GM21528 (cell line): Measurements from ENCODE around the gene STRA6.

Source experiments
- ATAC-seq: cut with Tn5 transposase; IDR thresholded peaks from one replicate; pipeline ENCODE4 v1.9.1; 2021; ENCODE audit warnings: mild to moderate bottlenecking, moderate library complexity; ENCODE audit not compliant: unreplicated experiment, low FRiP score

The STRA6 gene

GRCh38 chr15:74227968-74228722 lies 25.6 kb upstream of the STRA6 start:
- no peak for ATAC-seq

GRCh38 chr15:74226761-74227540 lies 24.4 kb upstream of the STRA6 start:
- ATAC-seq = no peak

GRCh38 chr15:74225928-74226327 lies 23.3 kb upstream of the STRA6 start:
- ATAC-seq = no peak

- no peak for ATAC-seq
Observed at GRCh38 chr15:74222240-74223119, 19.9 kb upstream of the STRA6 start.

- ATAC-seq = no peak
Observed at GRCh38 chr15:74221399-74222239, 19.0 kb upstream of the STRA6 start.

- no peak for ATAC-seq
Observed at GRCh38 chr15:74220475-74221248, 18.1 kb upstream of the STRA6 start.

GRCh38 chr15:74217907-74218885 lies 15.6 kb upstream of the STRA6 start:
- ATAC-seq = no peak

- no peak for ATAC-seq
Observed at GRCh38 chr15:74216949-74217348, 14.4 kb upstream of the STRA6 start.

GRCh38 chr15:74215958-74216357 lies 13.4 kb upstream of the STRA6 start:
- no peak for ATAC-seq

- ATAC-seq = no peak
Observed at GRCh38 chr15:74214324-74215021, 11.9 kb upstream of the STRA6 start.

- no peak for ATAC-seq
Observed at GRCh38 chr15:74213858-74214284, 11.3 kb upstream of the STRA6 start.

GRCh38 chr15:74212494-74212893 lies 9.9 kb upstream of the STRA6 start:
- ATAC-seq = no peak

- no peak for ATAC-seq
Observed at GRCh38 chr15:74211656-74212055, 9.1 kb upstream of the STRA6 start.

GRCh38 chr15:74210729-74211128 lies 8.1 kb upstream of the STRA6 start:
- ATAC-seq = no peak

- ATAC-seq = no peak
Observed at GRCh38 chr15:74209997-74210671, 7.5 kb upstream of the STRA6 start.

GRCh38 chr15:74209560-74209958 lies 7.0 kb upstream of the STRA6 start:
- ATAC-seq = no peak
